Measurements from ENCODE around the gene TIGD1.

- TF ChIP-seq ZNF274 (IDR thresholded peaks at IDR 0.05; ENCODE audit: low read depth, low read length) (no peak), YY1 (IDR thresholded peaks at IDR 0.05; ENCODE audit: insufficient read depth, insufficient read length) (no peak)
Observed at GRCh38 chr2:232532419-232532818, 17.9 kb downstream of the TIGD1 start.
